SK-N-SH treated with all-trans-retinoic acid at 6 μM for 48 hours (cell line): ENCODE measurements around the gene FOXN3.

Source experiments
- ARNTL ChIP-seq: fragments of 450-650 bp; formaldehyde crosslinking; IDR thresholded peaks from 2 replicates; pipeline ENCODE4 v1.5.0; 2020; ENCODE audit warnings: low read depth, mild to moderate bottlenecking, moderate library complexity, borderline replicate concordance
- CREB5 ChIP-seq: fragments of 250-450 bp; sonication (Bioruptor Pico); IDR thresholded peaks from 2 replicates; pipeline ENCODE4 v1.5.1; 2020; ENCODE audit warnings: low read depth, mild to moderate bottlenecking, moderate library complexity
- PATZ1 ChIP-seq: fragments of 250-450 bp; sonication (Bioruptor Pico); IDR thresholded peaks from 2 replicates; pipeline ENCODE4 v1.8.0; 2020; ENCODE audit warnings: mild to moderate bottlenecking, moderate library complexity, borderline replicate concordance
- PPARA ChIP-seq: fragments of 250-450 bp; sonication (Bioruptor Pico); IDR thresholded peaks from 2 replicates; pipeline ENCODE4 v1.5.0; 2020; ENCODE audit warnings: mild to moderate bottlenecking, borderline replicate concordance
- RARB ChIP-seq: fragments of 250-450 bp; sonication (Bioruptor Pico); IDR thresholded peaks from 2 replicates; pipeline ENCODE4 v1.8.0; 2021; ENCODE audit warnings: mild to moderate bottlenecking, moderate library complexity
- SNAI2 ChIP-seq: fragments of 250-450 bp; sonication (Bioruptor Pico); IDR thresholded peaks from 2 replicates; pipeline ENCODE4 v1.5.0; 2020; ENCODE audit warnings: mild to moderate bottlenecking, moderate library complexity
- ZC3H10 ChIP-seq: fragments of 250-450 bp; sonication (Bioruptor Pico); IDR thresholded peaks from 2 replicates; pipeline ENCODE4 v1.5.1; 2021; ENCODE audit warnings: mild to moderate bottlenecking, moderate library complexity
- ZFP3 ChIP-seq: fragments of 250-450 bp; sonication (Bioruptor Pico); IDR thresholded peaks from 2 replicates; pipeline ENCODE4 v1.5.0; 2020; ENCODE audit warnings: mild to moderate bottlenecking, moderate library complexity
- ZFP30 ChIP-seq: fragments of 450-650 bp; formaldehyde crosslinking; IDR thresholded peaks from 2 replicates; pipeline ENCODE4 v1.5.0; 2022; ENCODE audit warnings: mild to moderate bottlenecking, moderate library complexity

GRCh38 chr14:89374908-89375307, 42.1 kb downstream of the FOXN3 start:
- TF ChIP-seq SNAI2 (CRISPR knock-in tag) = no peak
- TF ChIP-seq ZFP3 (CRISPR knock-in tag) = no peak
- no peak for TF ChIP-seq RARB (CRISPR knock-in tag)
- TF ChIP-seq PATZ1 (CRISPR knock-in tag) = no peak
- TF ChIP-seq ZC3H10 = no peak
- no peak for TF ChIP-seq CREB5 (CRISPR knock-in tag)
- no peak for TF ChIP-seq ZFP30 (CRISPR knock-in tag)
- TF ChIP-seq PPARA (CRISPR knock-in tag) = no peak
- no peak for TF ChIP-seq ARNTL
